Type B pancreatic cell (in vitro differentiated cells): ENCODE data around the gene PKP4. TPM values are rescaled to one million over a fixed set of nuclear protein-coding genes. Genes with fewer than 3 reads are reported as not detected.

Experiments
- DNase-seq: peaks from one replicate; pipeline ENCODE4 v3.0.0; 2021; ENCODE audit warnings: mixed read lengths; ENCODE audit not compliant: unreplicated experiment; ENCODE audit errors: extremely low spot score
- H3K27ac Mint-ChIP-seq: 2 replicates; pipeline ENCODE4 v1.8.0; 2021; ENCODE audit warnings: mild to moderate bottlenecking, mixed read lengths
- H3K27me3 Mint-ChIP-seq: 2 replicates; pipeline ENCODE4 v1.8.0; 2021; ENCODE audit warnings: mixed read lengths
- H3K36me3 Mint-ChIP-seq: 2 replicates; pipeline ENCODE4 v1.8.0; 2021; ENCODE audit warnings: mixed read lengths
- H3K4me1 Mint-ChIP-seq: one replicate; pipeline ENCODE4 v1.8.0; 2021; ENCODE audit warnings: mixed read lengths; ENCODE audit not compliant: unreplicated experiment
- H3K4me3 Mint-ChIP-seq: 2 replicates; pipeline ENCODE4 v1.8.0; 2021; ENCODE audit warnings: mild to moderate bottlenecking, mixed read lengths
- H3K9me3 Mint-ChIP-seq: 2 replicates; pipeline ENCODE4 v1.8.0; 2021; ENCODE audit warnings: mixed read lengths
- total RNA-seq: library from RNA; stranded (reverse); gene quantifications from 2 replicates; pipeline ENCODE4 v1.2.1, GENCODE V29; 2021; ENCODE audit warnings: low replicate concordance
- TF ChIP-seq, protein P1 (sequence below): fragments of 200-600 bp; sonication (generic); conservative IDR thresholded peaks from 2 replicates; pipeline ENCODE4 v1.5.0; 2021; ENCODE audit warnings: antibody characterized with exemption, mild to moderate bottlenecking

PKP4 gene
- total RNA-seq, 1 donor from 2014 or later = 73.6 TPM

DNA sequence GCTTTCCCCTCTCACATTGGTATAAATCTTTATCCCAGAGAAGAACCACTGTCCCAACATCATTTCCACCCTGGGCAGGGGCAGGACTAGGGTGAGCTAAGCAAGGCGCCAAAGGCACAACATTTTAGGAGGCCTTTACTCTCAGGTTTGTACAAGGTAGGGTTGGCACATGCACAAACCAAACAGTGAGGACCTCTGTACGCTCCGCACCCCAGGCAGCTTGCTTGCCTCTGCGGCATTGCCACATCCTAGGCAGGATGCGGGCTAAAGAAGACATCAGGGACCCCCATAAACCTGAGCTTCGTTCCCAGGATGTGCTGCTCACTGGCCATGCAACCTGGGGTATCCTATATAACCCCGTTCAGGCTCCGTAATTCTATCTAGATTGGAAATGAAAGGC lies 210.2 kb downstream of the PKP4 start:
- H3K4me3 Mint-ChIP-seq = no peak overlapping the region
- no peak overlapping the region for H3K27ac Mint-ChIP-seq
- no peaks in the 10 kb centered on the region for H3K27me3 Mint-ChIP-seq
- no peaks in the 10 kb centered on the region for H3K9me3 Mint-ChIP-seq
- TF ChIP-seq, protein P1, sequence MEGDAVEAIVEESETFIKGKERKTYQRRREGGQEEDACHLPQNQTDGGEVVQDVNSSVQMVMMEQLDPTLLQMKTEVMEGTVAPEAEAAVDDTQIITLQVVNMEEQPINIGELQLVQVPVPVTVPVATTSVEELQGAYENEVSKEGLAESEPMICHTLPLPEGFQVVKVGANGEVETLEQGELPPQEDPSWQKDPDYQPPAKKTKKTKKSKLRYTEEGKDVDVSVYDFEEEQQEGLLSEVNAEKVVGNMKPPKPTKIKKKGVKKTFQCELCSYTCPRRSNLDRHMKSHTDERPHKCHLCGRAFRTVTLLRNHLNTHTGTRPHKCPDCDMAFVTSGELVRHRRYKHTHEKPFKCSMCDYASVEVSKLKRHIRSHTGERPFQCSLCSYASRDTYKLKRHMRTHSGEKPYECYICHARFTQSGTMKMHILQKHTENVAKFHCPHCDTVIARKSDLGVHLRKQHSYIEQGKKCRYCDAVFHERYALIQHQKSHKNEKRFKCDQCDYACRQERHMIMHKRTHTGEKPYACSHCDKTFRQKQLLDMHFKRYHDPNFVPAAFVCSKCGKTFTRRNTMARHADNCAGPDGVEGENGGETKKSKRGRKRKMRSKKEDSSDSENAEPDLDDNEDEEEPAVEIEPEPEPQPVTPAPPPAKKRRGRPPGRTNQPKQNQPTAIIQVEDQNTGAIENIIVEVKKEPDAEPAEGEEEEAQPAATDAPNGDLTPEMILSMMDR = no peak
- peaks cover 18% of the 10 kb centered on the region for H3K4me1 Mint-ChIP-seq
- H3K36me3 Mint-ChIP-seq = peaks cover 46% of the 10 kb centered on the region
- DNase-seq = no peak

DNA sequence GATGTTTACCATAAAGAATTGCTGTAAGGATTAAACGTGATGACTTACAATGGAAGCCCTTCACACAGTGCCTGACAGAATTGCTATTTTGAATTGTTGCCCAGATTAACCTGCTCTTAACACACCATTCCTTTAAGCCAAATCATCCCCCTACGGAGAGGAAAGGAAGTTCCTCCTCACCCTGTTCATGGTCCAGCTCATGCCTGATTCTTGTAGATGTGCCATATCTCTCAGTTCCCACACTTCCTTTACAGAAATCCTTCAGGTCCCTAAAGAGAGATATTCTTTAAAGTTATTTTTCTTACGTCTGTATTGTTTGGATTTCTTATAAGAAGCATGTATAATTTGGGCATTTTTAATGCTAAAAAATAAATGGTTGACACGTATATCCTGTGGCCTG lies 210.8 kb downstream of the PKP4 start:
- peaks cover 18% of the 10 kb centered on the region for H3K4me1 Mint-ChIP-seq
- no peak overlapping the region for H3K4me3 Mint-ChIP-seq
- H3K27ac Mint-ChIP-seq = no peak overlapping the region
- peaks cover 47% of the 10 kb centered on the region for H3K36me3 Mint-ChIP-seq
- no peak for DNase-seq
- H3K27me3 Mint-ChIP-seq = no peaks in the 10 kb centered on the region
- TF ChIP-seq, protein P1 = no peak
- H3K9me3 Mint-ChIP-seq = no peaks in the 10 kb centered on the region

DNA sequence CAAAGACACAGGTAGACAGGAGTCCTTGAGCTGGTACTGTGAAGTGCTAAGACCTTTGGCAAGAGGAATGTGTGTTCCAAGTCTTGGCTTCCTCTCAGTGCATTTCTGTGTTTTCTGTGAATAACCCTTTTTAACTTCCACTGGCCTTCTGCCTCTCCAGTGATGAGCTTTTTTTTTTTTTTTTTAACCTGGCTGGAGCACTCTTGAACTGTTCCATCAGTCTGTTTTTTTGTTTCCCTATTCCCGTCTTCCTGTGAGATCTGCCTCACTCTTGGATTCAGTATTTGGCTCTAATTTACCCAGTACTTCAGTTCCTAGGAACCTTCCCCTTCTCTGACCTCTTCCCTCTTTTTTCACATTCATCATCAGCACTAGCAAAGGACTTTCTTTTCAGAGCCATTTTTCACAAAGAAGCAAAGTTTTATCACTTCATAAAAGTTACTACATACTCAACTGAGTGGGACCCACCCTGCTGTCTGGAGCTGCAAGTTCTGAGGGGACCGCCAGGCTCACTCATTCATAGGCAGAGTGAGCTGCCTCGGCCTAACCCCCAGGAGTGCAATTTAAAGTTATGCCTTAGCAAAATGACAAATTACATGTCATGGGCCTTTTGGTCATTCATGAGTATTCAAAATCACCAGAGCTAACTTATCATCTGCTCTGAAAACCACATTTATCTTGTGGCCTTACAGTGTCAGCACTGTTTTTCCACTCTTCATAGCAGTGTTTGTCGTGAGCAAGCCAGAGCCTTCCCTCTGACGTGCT lies 211.4 kb downstream of the PKP4 start:
- peaks cover 47% of the 10 kb centered on the region for H3K36me3 Mint-ChIP-seq
- H3K27me3 Mint-ChIP-seq = no peaks in the 10 kb centered on the region
- TF ChIP-seq, protein P1 = no peak
- H3K27ac Mint-ChIP-seq = peak overlapping the region; percentile 57
- peak overlapping the region; percentile 4 for H3K4me3 Mint-ChIP-seq
- no peak for DNase-seq
- H3K4me1 Mint-ChIP-seq = peaks cover 18% of the 10 kb centered on the region
- no peaks in the 10 kb centered on the region for H3K9me3 Mint-ChIP-seq

DNA sequence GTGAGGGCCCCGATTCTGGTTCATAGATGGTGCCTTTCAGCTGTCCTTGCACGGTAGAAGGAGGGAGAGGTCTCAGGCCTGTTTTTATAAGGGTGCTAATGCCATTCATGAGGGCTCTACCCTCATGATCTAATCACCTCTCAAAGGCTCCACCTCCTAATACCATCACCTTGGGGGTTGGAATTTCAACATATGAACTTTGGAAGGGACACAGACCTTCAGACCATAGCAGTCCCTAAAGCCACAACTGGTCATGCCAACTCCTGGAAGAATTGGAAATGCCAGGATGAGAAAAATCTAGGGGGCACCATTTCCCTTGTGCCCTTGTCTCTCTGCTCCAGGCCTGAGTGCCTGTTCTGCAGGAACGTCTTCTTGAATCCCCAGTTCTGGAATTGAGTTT lies 213.5 kb downstream of the PKP4 start:
- H3K4me3 Mint-ChIP-seq = no peak overlapping the region
- H3K4me1 Mint-ChIP-seq = peaks cover 18% of the 10 kb centered on the region
- DNase-seq = no peak
- peaks cover 51% of the 10 kb centered on the region for H3K36me3 Mint-ChIP-seq
- TF ChIP-seq, protein P1 = no peak
- no peak overlapping the region for H3K27ac Mint-ChIP-seq
- no peaks in the 10 kb centered on the region for H3K27me3 Mint-ChIP-seq
- no peaks in the 10 kb centered on the region for H3K9me3 Mint-ChIP-seq

DNA sequence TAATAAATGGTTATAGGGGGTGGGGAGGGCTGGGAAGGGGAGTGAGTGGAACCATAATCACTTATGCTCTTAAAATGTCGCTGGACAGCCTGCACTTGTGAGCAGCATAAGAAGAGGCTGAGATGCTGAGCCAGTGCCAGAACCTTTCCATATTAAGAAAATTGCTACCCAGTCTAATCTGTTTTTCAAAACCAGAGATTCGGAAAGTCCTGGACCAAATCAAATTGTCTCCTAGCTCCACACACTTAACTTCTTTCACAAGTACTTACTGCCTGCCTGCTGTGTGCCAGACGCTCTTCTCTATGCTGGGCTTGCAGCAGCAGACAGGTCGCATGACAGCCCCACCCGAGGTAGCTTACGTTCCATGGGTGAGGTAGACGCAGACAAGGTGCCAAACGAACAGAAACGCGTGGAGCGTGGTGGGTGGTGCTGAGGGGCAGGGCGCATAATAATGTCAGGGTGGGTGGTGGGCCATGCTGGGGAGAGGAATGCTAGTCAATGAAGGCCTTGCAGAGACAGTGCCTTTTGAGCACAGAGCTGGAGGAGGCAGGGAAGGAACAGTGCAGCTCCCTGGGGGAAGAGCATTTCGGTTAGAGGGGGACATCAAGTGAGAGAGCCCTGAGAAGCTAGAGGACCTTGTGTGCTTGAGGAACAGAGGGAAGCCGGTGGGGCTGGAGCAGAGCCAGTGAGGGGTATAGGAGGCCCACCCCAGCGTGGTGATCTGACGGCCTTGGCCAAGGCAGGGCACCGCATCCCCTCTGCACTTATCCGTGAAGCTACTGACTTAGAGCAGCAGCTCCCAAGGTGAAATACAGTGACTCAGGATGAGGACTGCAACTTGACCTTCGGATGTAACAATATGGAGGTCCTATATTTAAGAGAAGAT lies 214.9 kb downstream of the PKP4 start:
- Mint-ChIP-seq H3K4me3 (no peak overlapping the region), H3K36me3 (peaks cover 48% of the 10 kb centered on the region), H3K4me1 (peaks cover 11% of the 10 kb centered on the region), H3K27me3 (no peaks in the 10 kb centered on the region), H3K27ac (no peak overlapping the region), H3K9me3 (no peaks in the 10 kb centered on the region)
- DNase-seq = no peak
- TF ChIP-seq, protein P1 = no peak
